Erythroblast (primary cell): Measurements from ENCODE around the gene NFE2L3.

Experiments used
- GATA1 ChIP-seq: IDR thresholded peaks from 2 replicates; pipeline ENCODE4 v1.6.1; 2011; ENCODE audit warnings: low read depth, mild to moderate bottlenecking, control low read depth, low read length, moderate library complexity
- POLR2A ChIP-seq: IDR thresholded peaks from 2 replicates; pipeline ENCODE4 v1.6.1; 2011; ENCODE audit warnings: mild to moderate bottlenecking, low read length

GRCh38 chr7:26203016-26203415 is 51.0 kb downstream of the NFE2L3 start:
- TF ChIP-seq POLR2A (no peak), GATA1 (no peak)
